ENCODE results near the gene GALNT9. TPM values are rescaled to one million over a fixed set of nuclear protein-coding genes. Genes with fewer than 3 reads are reported as not detected.
"Not testable (repeated sequence)": the region's sequence is repeated elsewhere in the genome, so short reads cannot be mapped to it uniquely, and the experiment has no call there.

Gene GALNT9
- total and polyA plus RNA-seq, 7 donors, result 0.28 to 5.0 (median 2.8) TPM; not detected in 2

GRCh38 chr12:132224484-132224883 lies 104.9 kb downstream of the GALNT9 start:
- DNase-seq, result no peak
- no peaks in the 10 kb centered on the region for H3K9me3 ChIP-seq
- no peak overlapping the region for H3K27ac ChIP-seq
- intact Hi-C loops (cut with DNase I), result no loop called here
- peaks cover 19 to 74% (median 50%) of the 10 kb centered on the region in 3 donors for H3K27me3 ChIP-seq
- no peaks in the 10 kb centered on the region for H3K36me3 ChIP-seq
- WGBS, 2 donors, result 80 to 96% methylated on average over 2 of the region's 2 CpGs
- no peak overlapping the region for H3K4me3 ChIP-seq
- no peaks in the 10 kb centered on the region for H3K4me1 ChIP-seq
- TF ChIP-seq CTCF (IDR thresholded peaks at IDR 0.05) (no peak), POLR2AphosphoS5 (IDR thresholded peaks at IDR 0.05) (no peak), EP300 (IDR thresholded peaks at IDR 0.05) (no peak), POLR2A (IDR thresholded peaks at IDR 0.05) (no peak)

DNA sequence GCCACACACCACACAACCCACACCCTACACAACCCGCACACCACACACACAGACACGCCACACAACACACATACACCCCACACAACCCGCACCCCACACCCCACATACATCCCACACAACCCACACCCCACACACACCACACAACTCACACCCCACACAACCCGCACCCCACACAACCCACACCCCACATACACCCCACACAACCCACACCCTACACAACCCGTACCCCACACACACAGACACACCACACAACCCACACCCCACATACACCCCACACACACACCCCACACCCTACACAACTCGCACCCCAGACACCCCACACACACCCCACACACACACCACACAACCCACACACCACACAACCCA lies 106.6 kb downstream of the GALNT9 start:
- no peak for TF ChIP-seq EP300 (IDR thresholded peaks at IDR 0.05)
- no peak for TF ChIP-seq POLR2A (IDR thresholded peaks at IDR 0.05)
- TF ChIP-seq POLR2AphosphoS5 (IDR thresholded peaks at IDR 0.05), result no peak
- TF ChIP-seq CTCF (IDR thresholded peaks at IDR 0.05), result no peak
- Histone ChIP-seq H3K9me3 (no peaks in the 10 kb centered on the region), H3K4me3 (no peak overlapping the region), H3K36me3 (no peaks in the 10 kb centered on the region), H3K4me1 (no peaks in the 10 kb centered on the region), H3K27ac (no peak overlapping the region), H3K27me3 (peaks cover 13 to 74% (median 47%) of the 10 kb centered on the region in 3 donors)
- WGBS, 2 donors, result 64 to 75% methylated on average over 6 of the region's 6 CpGs
- no peak for DNase-seq
- intact Hi-C loops (cut with DNase I), result no loop called here

- no peaks in the 10 kb centered on the region for H3K4me1 ChIP-seq
- H3K4me3 ChIP-seq, result no peak overlapping the region
- TF ChIP-seq POLR2A (IDR thresholded peaks at IDR 0.05), result no peak
- no peak for TF ChIP-seq EP300 (IDR thresholded peaks at IDR 0.05)
- no peak for TF ChIP-seq CTCF (IDR thresholded peaks at IDR 0.05)
- TF ChIP-seq POLR2AphosphoS5 (IDR thresholded peaks at IDR 0.05), result no peak
- no peak overlapping the region for H3K27ac ChIP-seq
- no peaks in the 10 kb centered on the region for H3K36me3 ChIP-seq
- 20 to 23% methylated on average over 24 of the region's 24 CpGs for WGBS, 2 donors
- no peak for DNase-seq
- no peaks in the 10 kb centered on the region for H3K9me3 ChIP-seq
- intact Hi-C loops (cut with DNase I), result no loop called here
- peaks cover 10 to 69% (median 42%) of the 10 kb centered on the region in 3 donors for H3K27me3 ChIP-seq
These were observed 107.1 kb downstream of the GALNT9 start for GRCh38 chr12:132222096-132222807.

DNA sequence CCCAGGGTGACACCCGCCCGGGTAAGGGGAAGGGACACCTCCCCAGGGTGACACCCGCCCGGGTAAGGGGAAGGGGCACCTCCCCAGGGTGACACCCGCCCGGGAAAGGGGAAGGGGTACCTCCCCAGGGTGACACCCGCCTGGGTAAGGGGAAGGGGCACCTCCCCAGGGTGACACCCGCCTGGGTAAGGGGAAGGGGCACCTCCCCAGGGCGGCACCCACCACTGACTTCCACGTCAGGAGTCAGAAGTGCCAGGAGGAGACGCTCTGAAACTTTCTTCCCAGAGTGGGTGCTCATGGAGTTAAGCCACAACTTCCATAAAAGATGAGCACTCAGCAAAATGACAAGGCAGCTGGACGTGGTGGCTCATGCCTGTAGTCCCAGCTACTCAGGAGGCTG lies 109.6 kb downstream of the GALNT9 start:
- H3K4me3 ChIP-seq; DNase-seq; H3K4me1 ChIP-seq; H3K36me3 ChIP-seq; H3K9me3 ChIP-seq; intact Hi-C loops (cut with DNase I); H3K27ac ChIP-seq: not testable (repeated sequence)
- WGBS, 2 donors, result 50 to 70% methylated on average over 12 of the region's 12 CpGs
- H3K27me3 ChIP-seq, result peaks cover 5 to 48% (median 17%) of the 10 kb centered on the region in 3 donors

- H3K9me3 ChIP-seq, result no peaks in the 10 kb centered on the region
- H3K36me3 ChIP-seq, result no peaks in the 10 kb centered on the region
- DNase-seq, result no peak
- intact Hi-C loops (cut with DNase I), result no loop called here
- no peak overlapping the region for H3K4me3 ChIP-seq
- H3K27me3 ChIP-seq, result peaks cover 5 to 43% (median 13%) of the 10 kb centered on the region in 3 donors
- no peak overlapping the region for H3K27ac ChIP-seq
- 32 to 71% methylated on average over 16 of the region's 16 CpGs for WGBS, 2 donors
- no peaks in the 10 kb centered on the region for H3K4me1 ChIP-seq
- TF ChIP-seq CTCF (IDR thresholded peaks at IDR 0.05) (no peak), EP300 (IDR thresholded peaks at IDR 0.05) (no peak), POLR2AphosphoS5 (IDR thresholded peaks at IDR 0.05) (no peak), POLR2A (IDR thresholded peaks at IDR 0.05) (no peak)
These were observed 110.1 kb downstream of the GALNT9 start for GRCh38 chr12:132219323-132219722.

Data from sigmoid colon (tissue), 7 donors.